Ecto neural progenitor cell (in vitro differentiated cells): ENCODE data around the gene DENND1C.

Experiments
- DNase-seq: peaks from one replicate; pipeline ENCODE4 v3.0.0-alpha.2; 2018; ENCODE audit warnings: low spot score

Gene DENND1C

GRCh38 chr19:6424195-6424938 is 57.2 kb downstream of the DENND1C start, which contains the start of gene KHSRP:
TSS of gene KHSRP (minus strand) at chr19:6424811. CDS start at chr19:6424701, 110 bp downstream.
- DNase-seq, result peak; percentile 66

GRCh38 chr19:6423499-6424194 is 57.9 kb downstream of the DENND1C start:
- peak; percentile 79 for DNase-seq

GRCh38 chr19:6421075-6422014 is 60.2 kb downstream of the DENND1C start:
- no peak for DNase-seq

- no peak for DNase-seq
Measured at GRCh38 chr19:6418562-6418932, 63.0 kb downstream of the DENND1C start.

- peak; percentile 60 for DNase-seq
Measured at GRCh38 chr19:6417713-6418561, 63.6 kb downstream of the DENND1C start.
